Left lung (tissue), 10 donors: ENCODE measurements around the gene KIAA0232. TPM values are rescaled to one million over a fixed set of nuclear protein-coding genes. Genes with fewer than 3 reads are reported as not detected.

Experiments
- ATAC-seq: fragments of 200-7000 bp; cut with Tn5 transposase; one replicate; pipeline ENCODE4 v1.9.1; 2020; ENCODE audit warnings: moderate library complexity
- DNase-seq, 4 donors: peaks; one replicate each; pipeline ENCODE4 v3.0.0-alpha.2; 2013 to 2020
- H3K27ac ChIP-seq, 2 donors: fragments of 200-600 bp; sonication (generic) in 1 of 2; one replicate each; pipeline versions ENCODE4 v1.5.0 to v1.8.0; 2020 to 2021
- H3K27me3 ChIP-seq, 2 donors: fragments of 200-600 bp; sonication (generic) in 1 of 2; one replicate each; pipeline versions ENCODE4 v1.5.0 to v1.8.0; 2020 to 2021
- H3K36me3 ChIP-seq, 2 donors: fragments of 200-600 bp; sonication (generic) in 1 of 2; one replicate each; pipeline versions ENCODE4 v1.5.0 to v1.8.0; 2020 to 2021
- H3K4me1 ChIP-seq, 2 donors: fragments of 200-600 bp; one replicate each; pipeline ENCODE4 v1.8.0; 2021
- H3K4me3 ChIP-seq, 2 donors: fragments of 200-600 bp; sonication (generic) in 1 of 2; one replicate each; pipeline versions ENCODE4 v1.5.0 to v1.8.0; 2020 to 2021; ENCODE audit warnings: mild to moderate bottlenecking in 1 of 2
- H3K9me3 ChIP-seq, 2 donors: fragments of 200-600 bp; sonication (generic) in 1 of 2; one replicate each; pipeline versions ENCODE4 v1.5.0 to v1.8.0; 2020 to 2021
- CTCF ChIP-seq, 2 donors: fragments of 200-600 bp; sonication (generic) in 1 of 2; IDR thresholded peaks; one replicate each; pipeline versions ENCODE4 v1.5.0 to v1.8.0; 2021; ENCODE audit warnings: antibody characterized with exemption in 2 of 2
- intact Hi-C, 2 donors: fragments of 100-400 bp; cut with DNase I; formaldehyde crosslinking; loops; one replicate each; pipeline versions ENCODE4 v1.11.2 to v1.14.2; 2022
- polyA plus RNA-seq, 6 donors: library from polyadenylated mRNA; unstranded; fragments of 120-200 nt; gene quantifications; one replicate each; pipeline ENCODE4 v1.2.1, GENCODE V29; 2013; ENCODE audit not compliant: insufficient read length in 6 of 6
- total RNA-seq, 2 donors: library from RNA; stranded (reverse); fragmentation: NEBNext Ultra II Directional; extraction: Animal tissue kit (Norgen Biotek cat#: 25700); gene quantifications; one replicate each; pipeline ENCODE4 v1.2.1, GENCODE V29; 2021
- donor health status: DM: no; HTN: yes; CAD: no.
- donor health status: DM: no; HTN: no; CAD: no.

Gene KIAA0232
- total and polyA plus RNA-seq, 8 donors = 24.3 to 34.3 (median 29.1) TPM

GRCh38 chr4:6915041-6916005, 132.8 kb downstream of the KIAA0232 start:
- intact Hi-C loops = no loop called here
- ATAC-seq (no peak), DNase-seq (no peak)
- no peak for TF ChIP-seq CTCF (IDR thresholded peaks at IDR 0.05)
- no peak overlapping the region for H3K4me3 ChIP-seq
- H3K36me3 ChIP-seq = no peaks in the 10 kb centered on the region
- peak overlapping the region in 1 of 2 donors; percentile 94 for H3K27ac ChIP-seq
- peaks cover 19 to 98% of the 10 kb centered on the region in 2 donors for H3K4me1 ChIP-seq
- H3K27me3 ChIP-seq = no peaks in the 10 kb centered on the region
- no peaks in the 10 kb centered on the region for H3K9me3 ChIP-seq

GRCh38 chr4:6916069-6916586, 133.6 kb downstream of the KIAA0232 start:
- no peaks in the 10 kb centered on the region for H3K9me3 ChIP-seq
- ATAC-seq = no peak
- peaks cover 14 to 98% of the 10 kb centered on the region in 2 donors for H3K4me1 ChIP-seq
- no peak for TF ChIP-seq CTCF (IDR thresholded peaks at IDR 0.05)
- H3K27ac ChIP-seq = peak overlapping the region; percentile 67 to 94
- no peaks in the 10 kb centered on the region for H3K36me3 ChIP-seq
- intact Hi-C loops = no loop called here
- DNase-seq = no peak
- peak overlapping the region in 1 of 2 donors; percentile 19 for H3K4me3 ChIP-seq
- no peaks in the 10 kb centered on the region for H3K27me3 ChIP-seq

GRCh38 chr4:6916587-6917460, 134.3 kb downstream of the KIAA0232 start:
- peak in 2 of 4 donors; percentile 82 to 91 for DNase-seq
- ATAC-seq = peak; percentile 45
- Histone ChIP-seq H3K27ac (peak overlapping the region; percentile 67 to 94), H3K36me3 (no peaks in the 10 kb centered on the region), H3K27me3 (no peaks in the 10 kb centered on the region), H3K4me3 (peak overlapping the region in 1 of 2 donors; percentile 19), H3K9me3 (no peaks in the 10 kb centered on the region), H3K4me1 (peaks cover 14 to 98% of the 10 kb centered on the region in 2 donors)
- intact Hi-C loops = no loop called here
- TF ChIP-seq CTCF (IDR thresholded peaks at IDR 0.05) = no peak

DNA sequence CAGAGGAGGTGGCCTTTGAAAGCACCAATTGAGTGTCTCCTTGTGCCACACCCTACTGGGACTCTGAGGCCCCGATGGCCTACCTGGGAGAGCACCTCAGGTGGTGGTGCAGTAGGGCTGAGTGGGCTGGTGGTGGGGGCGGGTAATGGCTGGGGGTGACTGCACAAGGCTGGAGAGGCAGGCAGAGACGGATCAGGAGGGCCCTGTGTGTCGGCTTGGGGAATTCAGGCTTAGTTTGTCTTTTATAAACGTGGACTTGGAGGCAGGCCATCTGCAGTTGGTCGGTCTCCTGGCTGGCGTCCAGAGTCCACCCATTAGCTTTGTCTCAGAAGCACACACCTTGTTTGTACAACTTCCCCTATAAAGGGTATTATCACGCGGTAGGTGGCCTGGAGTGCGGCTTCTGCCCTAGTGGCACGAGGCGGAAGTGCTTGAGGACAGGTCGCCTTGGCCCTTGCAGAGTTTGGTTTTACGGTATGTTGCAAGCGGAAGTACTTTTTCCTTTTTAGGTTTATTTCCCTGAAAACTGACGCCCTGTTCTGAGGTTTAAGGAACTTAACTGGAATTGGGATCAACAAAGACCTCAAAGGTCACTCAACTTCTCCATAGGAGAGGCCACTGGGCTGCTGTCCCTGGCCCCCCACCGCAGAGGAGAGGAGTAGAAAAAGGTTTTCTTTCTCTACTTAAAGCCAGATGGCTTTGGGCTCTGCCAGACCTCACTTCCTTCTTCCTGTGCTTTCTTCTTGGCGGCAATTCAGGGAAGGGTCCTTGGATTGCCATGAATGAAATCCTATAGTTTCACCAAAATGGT, 135.1 kb downstream of the KIAA0232 start:
- peaks cover 14 to 98% of the 10 kb centered on the region in 2 donors for H3K4me1 ChIP-seq
- peak overlapping the region; percentile 67 to 94 for H3K27ac ChIP-seq
- TF ChIP-seq CTCF (IDR thresholded peaks at IDR 0.05) = peak; percentile 19 to 91
- ATAC-seq (peak; percentile 77), DNase-seq (peak in 3 of 4 donors; percentile 84 to 93 (median 90))
- H3K4me3 ChIP-seq = peak overlapping the region in 1 of 2 donors; percentile 19
- H3K27me3 ChIP-seq = no peaks in the 10 kb centered on the region
- H3K9me3 ChIP-seq = no peaks in the 10 kb centered on the region
- intact Hi-C loops = no loop called here
- H3K36me3 ChIP-seq = no peaks in the 10 kb centered on the region
